B cell (primary cell): Measurements from ENCODE around the gene NOTCH4.

ENCODE experiments used
- EZH2 ChIP-seq: IDR thresholded peaks from 2 replicates; pipeline ENCODE4 v1.6.1; 2012; ENCODE audit warnings: borderline replicate concordance, low read depth, mild to moderate bottlenecking, moderate library complexity, low read length; ENCODE audit not compliant: insufficient read depth, poor library complexity, severe bottlenecking
- TF ChIP-seq, protein P1 (sequence below): fragments of 200-600 bp; IDR thresholded peaks from one replicate; pipeline ENCODE4 v1.8.0; 2022; ENCODE audit warnings: antibody characterized with exemption, mild to moderate bottlenecking

DNA sequence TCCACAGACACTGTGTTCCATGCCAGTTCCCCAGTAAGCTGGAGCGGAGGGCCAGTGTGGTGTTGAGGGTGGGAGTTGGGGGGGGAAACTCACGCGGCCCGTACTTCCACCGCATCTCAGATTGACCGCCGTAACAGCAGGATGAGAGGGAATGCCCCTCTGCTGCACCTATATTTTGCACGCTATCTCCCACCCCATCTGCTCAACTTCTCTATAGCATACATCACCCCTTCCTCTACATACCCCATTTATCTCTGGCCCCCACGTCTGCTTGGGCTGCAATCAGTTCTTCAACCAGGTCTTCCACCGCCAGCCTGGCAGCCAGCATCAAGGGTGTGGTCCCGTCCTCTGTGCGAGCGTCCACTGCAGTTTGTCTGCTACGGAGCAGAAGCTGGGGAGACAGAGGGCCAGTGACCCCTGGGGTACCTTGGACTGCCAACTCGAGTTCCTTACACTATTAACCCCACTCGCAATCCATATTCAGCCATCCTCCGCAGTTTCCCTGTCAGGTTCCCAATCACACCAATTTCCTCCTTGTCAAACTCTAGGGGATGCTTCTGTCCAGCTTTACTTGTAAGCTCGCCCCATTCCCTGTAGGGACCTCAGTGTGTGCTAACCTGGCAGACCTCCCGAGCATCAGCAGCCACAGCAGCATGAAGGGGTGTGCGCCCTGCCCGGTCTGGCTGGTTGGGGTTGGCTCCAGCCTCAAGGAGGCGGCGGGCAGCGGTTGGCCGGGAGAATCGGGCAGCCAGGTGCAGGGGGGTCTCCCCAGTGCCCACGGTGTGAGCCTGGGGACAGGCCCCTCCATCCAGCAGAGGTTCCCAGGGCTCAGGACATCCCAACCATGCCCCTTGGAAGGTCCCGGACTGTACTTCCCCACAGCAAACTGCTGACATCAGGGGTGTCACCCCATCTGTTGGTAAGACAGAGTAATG lies 26.9 kb downstream of the NOTCH4 start:
- TF ChIP-seq, protein P1, sequence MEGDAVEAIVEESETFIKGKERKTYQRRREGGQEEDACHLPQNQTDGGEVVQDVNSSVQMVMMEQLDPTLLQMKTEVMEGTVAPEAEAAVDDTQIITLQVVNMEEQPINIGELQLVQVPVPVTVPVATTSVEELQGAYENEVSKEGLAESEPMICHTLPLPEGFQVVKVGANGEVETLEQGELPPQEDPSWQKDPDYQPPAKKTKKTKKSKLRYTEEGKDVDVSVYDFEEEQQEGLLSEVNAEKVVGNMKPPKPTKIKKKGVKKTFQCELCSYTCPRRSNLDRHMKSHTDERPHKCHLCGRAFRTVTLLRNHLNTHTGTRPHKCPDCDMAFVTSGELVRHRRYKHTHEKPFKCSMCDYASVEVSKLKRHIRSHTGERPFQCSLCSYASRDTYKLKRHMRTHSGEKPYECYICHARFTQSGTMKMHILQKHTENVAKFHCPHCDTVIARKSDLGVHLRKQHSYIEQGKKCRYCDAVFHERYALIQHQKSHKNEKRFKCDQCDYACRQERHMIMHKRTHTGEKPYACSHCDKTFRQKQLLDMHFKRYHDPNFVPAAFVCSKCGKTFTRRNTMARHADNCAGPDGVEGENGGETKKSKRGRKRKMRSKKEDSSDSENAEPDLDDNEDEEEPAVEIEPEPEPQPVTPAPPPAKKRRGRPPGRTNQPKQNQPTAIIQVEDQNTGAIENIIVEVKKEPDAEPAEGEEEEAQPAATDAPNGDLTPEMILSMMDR = no peak
- no peak for TF ChIP-seq EZH2
